Pancreas (tissue), 10 donors: ENCODE results near the gene NUAK1. TPM values are rescaled to one million over a fixed set of nuclear protein-coding genes. Genes with fewer than 3 reads are reported as not detected.

Experiments used
- ATAC-seq, 4 donors: fragments of 200-7000 bp; cut with Tn5 transposase; one replicate each; pipeline versions ENCODE4 v1.8.0 to v1.9.1; 2020; ENCODE audit warnings: mild to moderate bottlenecking in 4 of 4, moderate library complexity in 4 of 4
- DNase-seq, 6 donors: peaks; one replicate each; pipeline ENCODE4 v3.0.0-alpha.2; 2020
- FAIRE-seq: peaks from 2 replicates; lab custom pipeline; 2012; peaks lifted over from hg19 to GRCh38; lab: Jason Lieb, UNC
- H3K27ac ChIP-seq, 4 donors: fragments of 200-600 bp; sonication (generic); 1 replicate in 3 of 4; 2 replicates in 1 of 4; pipeline versions ENCODE4 v1.5.0 to v1.8.0; 2020
- H3K27me3 ChIP-seq, 4 donors: fragments of 200-600 bp; one replicate each; pipeline ENCODE4 v1.8.0; 2021
- H3K36me3 ChIP-seq, 3 donors: fragments of 200-600 bp; sonication (generic) in 1 of 3; one replicate each; pipeline versions ENCODE4 v1.5.0 to v1.8.0; 2020 to 2021
- H3K4me1 ChIP-seq, 3 donors: fragments of 200-600 bp; one replicate each; pipeline ENCODE4 v1.8.0; 2021
- H3K4me3 ChIP-seq, 4 donors: fragments of 200-600 bp; sonication (generic) in 2 of 4; one replicate each; pipeline versions ENCODE4 v1.5.0 to v1.8.0; 2020 to 2021
- H3K9me3 ChIP-seq, 4 donors: fragments of 200-600 bp; one replicate each; pipeline ENCODE4 v1.8.0; 2021
- WGBS, 2 donors: extraction: QIAGEN DNeasy Blood & Tissue Kit; methylation state at CpG; one replicate each; pipeline ENCODE4 v1.1.7; 2013; 5-methylcytosine and 5-hydroxymethylcytosine counted together
- intact Hi-C, 3 donors: fragments of 100-400 bp; cut with DNase I; formaldehyde crosslinking; loops; one replicate each; pipeline versions ENCODE4 v1.11.1 to v1.14.2; 2022
- polyA plus RNA-seq, 2 donors: library from polyadenylated mRNA; stranded (reverse); fragments of 200-250 nt; gene quantifications; one replicate each; pipeline ENCODE4 v1.2.3, GENCODE V29; 2013
- total RNA-seq, 6 donors: library from RNA; stranded (reverse); fragmentation: NEBNext Ultra II Directional in 4 of 6; extraction: Animal tissue kit (Norgen Biotek cat#: 25700) in 4 of 6; gene quantifications; one replicate each; pipeline versions ENCODE4 v1.2.1 to v1.2.4, GENCODE V29; 2021 to 2023
- TF ChIP-seq, protein P1 (sequence below), 4 donors: fragments of 200-600 bp; sonication (generic) in 3 of 4; IDR thresholded peaks; one replicate each; pipeline versions ENCODE4 v1.5.0 to v1.8.0; 2021; ENCODE audit warnings: antibody characterized with exemption in 4 of 4
- donor health status: healthy with polysubstance abuse.
- donor health status: DM: no; HTN: no; CAD: no; lungs with moderate emphysema.
- donor health status: DM: no; HTN: no; CAD: no.
- donor health status: control.
- donor health status: control.
- donor health status: Bipolar disorder and iron deficiency.
- donor health status: DM: yes; HTN: yes; CAD: no.
- donor health status: DM: no; HTN: no; CAD: no.
- donor health status: DM: no; HTN: no; CAD: no.
- donor health status: DM: yes; HTN: yes; CAD: no.

NUAK1 gene
- total and polyA plus RNA-seq, 8 donors, result 1.6 to 6.5 (median 2.6) TPM

DNA sequence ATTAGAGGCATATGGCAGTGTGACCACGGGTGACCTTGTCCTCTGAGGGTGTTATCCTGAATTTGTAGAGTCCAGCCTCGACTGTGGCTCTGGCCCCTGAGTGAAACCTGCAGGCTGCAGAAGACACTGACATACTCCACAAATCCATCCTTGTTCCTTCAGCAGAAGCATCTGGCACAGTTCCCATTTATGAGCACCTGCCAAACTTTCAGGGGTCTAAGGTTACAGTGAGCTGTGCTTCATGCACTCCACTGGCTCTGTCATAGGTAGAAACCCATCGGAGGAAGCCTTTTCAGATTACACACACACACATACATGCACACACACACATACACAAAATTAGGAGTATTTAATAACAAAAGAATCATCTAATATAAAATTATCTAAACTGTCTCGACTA is 13.6 kb upstream of the NUAK1 start:
- DNase-seq (no peak), ATAC-seq (no peak), FAIRE-seq (no peak)
- Histone ChIP-seq H3K27me3 (no peaks in the 10 kb centered on the region), H3K4me3 (no peak overlapping the region), H3K9me3 (no peaks in the 10 kb centered on the region), H3K27ac (no peak overlapping the region), H3K36me3 (no peaks in the 10 kb centered on the region), H3K4me1 (peaks cover 0 to 8% (median 6%) of the 10 kb centered on the region in 3 donors)
- WGBS, 2 donors, result 46 to 54% methylated on average over 4 of the region's 4 CpGs
- intact Hi-C loops, result loop anchor here in 1 of 3 donors (10.0 kb wide), 1 partner anchor 62 kb away; no protein-coding TSS in a partner anchor
- TF ChIP-seq, protein P1, sequence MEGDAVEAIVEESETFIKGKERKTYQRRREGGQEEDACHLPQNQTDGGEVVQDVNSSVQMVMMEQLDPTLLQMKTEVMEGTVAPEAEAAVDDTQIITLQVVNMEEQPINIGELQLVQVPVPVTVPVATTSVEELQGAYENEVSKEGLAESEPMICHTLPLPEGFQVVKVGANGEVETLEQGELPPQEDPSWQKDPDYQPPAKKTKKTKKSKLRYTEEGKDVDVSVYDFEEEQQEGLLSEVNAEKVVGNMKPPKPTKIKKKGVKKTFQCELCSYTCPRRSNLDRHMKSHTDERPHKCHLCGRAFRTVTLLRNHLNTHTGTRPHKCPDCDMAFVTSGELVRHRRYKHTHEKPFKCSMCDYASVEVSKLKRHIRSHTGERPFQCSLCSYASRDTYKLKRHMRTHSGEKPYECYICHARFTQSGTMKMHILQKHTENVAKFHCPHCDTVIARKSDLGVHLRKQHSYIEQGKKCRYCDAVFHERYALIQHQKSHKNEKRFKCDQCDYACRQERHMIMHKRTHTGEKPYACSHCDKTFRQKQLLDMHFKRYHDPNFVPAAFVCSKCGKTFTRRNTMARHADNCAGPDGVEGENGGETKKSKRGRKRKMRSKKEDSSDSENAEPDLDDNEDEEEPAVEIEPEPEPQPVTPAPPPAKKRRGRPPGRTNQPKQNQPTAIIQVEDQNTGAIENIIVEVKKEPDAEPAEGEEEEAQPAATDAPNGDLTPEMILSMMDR (IDR thresholded peaks at IDR 0.05), result no peak

DNA sequence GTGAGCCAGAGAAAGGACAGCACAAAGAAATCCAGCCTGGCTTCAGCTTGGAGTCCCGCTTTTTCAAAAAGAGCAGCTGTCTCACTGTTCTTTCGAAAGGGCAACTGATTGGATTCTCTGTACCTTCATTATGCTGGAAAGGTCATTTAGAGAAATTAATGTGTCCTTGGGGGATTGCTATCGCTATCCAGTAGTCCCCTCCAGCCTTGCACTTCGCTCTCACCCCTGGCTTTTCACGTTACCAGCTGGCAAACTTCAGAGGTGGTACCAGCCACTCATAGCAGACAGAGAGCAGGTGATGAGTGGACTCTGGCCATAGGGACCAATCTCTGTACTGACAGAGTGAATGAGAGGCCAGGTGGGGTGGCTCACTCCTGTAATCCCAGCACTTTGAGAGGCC is 11.8 kb upstream of the NUAK1 start:
- H3K36me3 ChIP-seq, result no peaks in the 10 kb centered on the region
- no peaks in the 10 kb centered on the region for H3K27me3 ChIP-seq
- H3K4me1 ChIP-seq, result peaks cover 4 to 12% (median 6%) of the 10 kb centered on the region in 3 donors
- WGBS, 2 donors, result 78 to 80% methylated on average over 5 of the region's 5 CpGs
- TF ChIP-seq, protein P1 (IDR thresholded peaks at IDR 0.05), result no peak
- H3K9me3 ChIP-seq, result no peaks in the 10 kb centered on the region
- no peak overlapping the region for H3K4me3 ChIP-seq
- no peak overlapping the region for H3K27ac ChIP-seq
- ATAC-seq (no peak), FAIRE-seq (no peak), DNase-seq (no peak)
- intact Hi-C loops, result loop anchor here in 1 of 3 donors (10.0 kb wide), 1 partner anchor 64 kb away; no protein-coding TSS in a partner anchor

DNA sequence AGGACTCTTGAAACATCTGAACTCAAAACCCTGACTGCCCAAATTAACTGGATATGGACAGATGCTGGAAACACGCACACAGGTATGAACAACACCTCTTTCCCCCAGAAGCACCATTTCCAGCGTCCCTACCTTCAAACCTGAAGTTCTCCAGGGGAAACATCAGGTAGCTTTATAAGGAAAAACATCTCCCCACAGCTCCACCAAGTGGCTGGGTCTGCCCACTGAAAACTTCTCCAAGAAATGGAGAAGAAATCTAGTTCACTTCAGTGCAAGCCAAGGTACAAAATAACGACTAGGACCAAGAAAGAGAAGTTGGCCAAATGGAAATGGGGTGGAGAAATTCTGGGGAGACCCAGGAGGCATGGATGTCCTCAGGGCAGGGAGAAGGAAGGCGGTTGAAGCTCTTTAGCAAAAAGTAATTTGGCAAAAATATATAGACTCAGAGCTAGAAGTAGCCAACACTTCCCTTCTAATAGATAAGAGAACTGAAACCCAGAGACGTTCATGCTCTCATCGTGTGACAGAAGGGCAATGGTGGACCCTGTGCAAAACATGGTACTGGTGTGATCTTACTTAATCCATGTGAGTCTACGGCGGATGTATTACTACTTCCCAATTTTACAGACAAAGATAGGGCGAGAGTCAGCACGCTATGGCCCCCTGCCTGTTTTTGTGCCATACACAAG is 10.5 kb upstream of the NUAK1 start:
- DNase-seq, result peak in 1 of 6 donors; percentile 47
- WGBS, 2 donors, result 50 to 59% methylated on average over 10 of the region's 10 CpGs
- Histone ChIP-seq H3K4me1 (peaks cover 8 to 20% (median 15%) of the 10 kb centered on the region in 3 donors), H3K4me3 (no peak overlapping the region), H3K27me3 (no peaks in the 10 kb centered on the region), H3K9me3 (no peaks in the 10 kb centered on the region), H3K27ac (no peak overlapping the region), H3K36me3 (no peaks in the 10 kb centered on the region)
- no peak for FAIRE-seq
- TF ChIP-seq, protein P1 (IDR thresholded peaks at IDR 0.05), result peak in 3 of 4 donors; percentile 14 to 35 (median 32)
- ATAC-seq, result peak; percentile 53 to 75 (median 65)
- intact Hi-C loops, result no loop called here

DNA sequence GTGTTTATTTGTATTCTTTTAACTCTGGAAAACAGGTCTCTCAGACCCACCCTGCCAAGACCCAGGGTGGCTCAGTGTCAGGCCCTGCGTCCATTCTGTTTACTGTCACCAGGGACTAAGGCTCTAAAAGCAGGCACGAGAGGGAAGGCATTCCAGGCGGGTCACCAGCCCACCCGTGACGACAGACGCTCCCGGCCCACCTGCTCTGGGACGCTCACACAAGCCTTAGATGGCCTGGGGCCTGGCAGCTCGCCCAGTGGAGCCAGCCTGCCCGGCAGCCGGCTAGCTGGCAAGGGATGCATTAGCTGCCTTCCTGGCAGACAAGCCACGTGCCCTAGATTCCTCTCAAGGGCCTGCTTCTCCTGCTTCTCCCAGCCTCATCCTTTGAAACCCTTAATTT is 9.2 kb upstream of the NUAK1 start:
- Histone ChIP-seq H3K4me3 (no peak overlapping the region), H3K36me3 (no peaks in the 10 kb centered on the region), H3K27ac (peak overlapping the region in 1 of 4 donors; percentile 13), H3K27me3 (no peaks in the 10 kb centered on the region), H3K4me1 (peaks cover 8 to 20% (median 15%) of the 10 kb centered on the region in 3 donors), H3K9me3 (no peaks in the 10 kb centered on the region)
- intact Hi-C loops, result no loop called here
- 18 to 21% methylated on average over 12 of the region's 12 CpGs for WGBS, 2 donors
- FAIRE-seq, result no peak
- DNase-seq, result peak; percentile 68 to 93 (median 82)
- TF ChIP-seq, protein P1 (IDR thresholded peaks at IDR 0.05), result no peak
- peak; percentile 80 to 91 (median 86) for ATAC-seq

DNA sequence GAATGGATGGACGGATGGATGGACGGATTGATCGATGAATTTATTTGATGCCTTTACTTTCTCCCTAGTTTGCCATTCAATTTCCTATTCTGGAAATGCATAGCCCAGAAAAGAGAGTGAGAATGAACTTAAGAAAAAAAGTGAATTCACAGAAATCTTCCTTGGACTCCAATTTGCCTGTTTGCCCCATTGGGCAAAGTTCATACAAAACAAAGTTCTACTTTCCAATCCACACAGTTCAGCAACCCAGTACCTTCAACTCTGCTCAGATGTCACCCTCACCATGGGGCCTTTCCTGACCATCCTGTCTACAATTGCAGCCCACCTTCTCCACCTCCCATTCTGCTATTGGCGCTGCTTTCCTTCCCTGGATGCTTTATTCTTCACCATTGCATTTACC is 8.2 kb upstream of the NUAK1 start:
- TF ChIP-seq, protein P1 (IDR thresholded peaks at IDR 0.05), result no peak
- H3K27me3 ChIP-seq, result no peaks in the 10 kb centered on the region
- FAIRE-seq (no peak), ATAC-seq (no peak), DNase-seq (no peak)
- no peaks in the 10 kb centered on the region for H3K36me3 ChIP-seq
- intact Hi-C loops, result no loop called here
- no peak overlapping the region for H3K27ac ChIP-seq
- 97 to 98% methylated on average over 4 of the region's 4 CpGs for WGBS, 2 donors
- no peaks in the 10 kb centered on the region for H3K9me3 ChIP-seq
- H3K4me1 ChIP-seq, result peaks cover 8 to 20% (median 15%) of the 10 kb centered on the region in 3 donors
- H3K4me3 ChIP-seq, result no peak overlapping the region
